ENCODE measurements around the gene PDS5B. TPM values are rescaled to one million over a fixed set of nuclear protein-coding genes. Genes with fewer than 3 reads are reported as not detected.

Gene PDS5B
- total and polyA plus RNA-seq, 8 donors, result 4.3 to 121 (median 24.7) TPM

- H3K4me1 ChIP-seq, result peaks cover 0 to 21% (median 9%) of the 10 kb centered on the region in 4 donors
Measured at GRCh38 chr13:32600890-32601289, 14.6 kb downstream of the PDS5B start.

GRCh38 chr13:32609428-32609827 is 23.2 kb downstream of the PDS5B start:
- no peak for TF ChIP-seq EP300 (IDR thresholded peaks at IDR 0.05)
- TF ChIP-seq POLR2A (IDR thresholded peaks at IDR 0.05), result no peak
- TF ChIP-seq CTCF (IDR thresholded peaks at IDR 0.05), result no peak
- no peak for TF ChIP-seq POLR2AphosphoS5 (IDR thresholded peaks at IDR 0.05)
- H3K4me3 ChIP-seq, result no peak overlapping the region
- intact Hi-C loops (cut with DNase I; ENCODE audit: low total_unique reads), result no loop called here
- no peaks in the 10 kb centered on the region for H3K27me3 ChIP-seq
- peaks cover 0 to 12% (median 4%) of the 10 kb centered on the region in 4 donors for H3K9me3 ChIP-seq
- 86 to 91% (median 88%) methylated on average over 1 of the region's 1 CpG for WGBS, 5 donors
- H3K36me3 ChIP-seq, result no peaks in the 10 kb centered on the region
- no peak for DNase-seq
- no peak overlapping the region for H3K27ac ChIP-seq
- peaks cover 0 to 5% (median 0%) of the 10 kb centered on the region in 4 donors for H3K4me1 ChIP-seq

More at GRCh38 chr13:32600890-32601289, 14.6 kb downstream of the PDS5B start:
- no peak overlapping the region for H3K27ac ChIP-seq
- no peak overlapping the region for H3K4me3 ChIP-seq
- WGBS, 5 donors, result 53 to 74% (median 62%) methylated on average over 2 of the region's 2 CpGs
- intact Hi-C loops (cut with DNase I; ENCODE audit: low total_unique reads), result no loop called here
- peaks cover 0 to 6% (median 0%) of the 10 kb centered on the region in 4 donors for H3K9me3 ChIP-seq
- TF ChIP-seq POLR2AphosphoS5 (IDR thresholded peaks at IDR 0.05), result no peak
- no peak for TF ChIP-seq EP300 (IDR thresholded peaks at IDR 0.05)
- TF ChIP-seq POLR2A (IDR thresholded peaks at IDR 0.05), result no peak
- TF ChIP-seq CTCF (IDR thresholded peaks at IDR 0.05), result no peak
- H3K27me3 ChIP-seq, result no peaks in the 10 kb centered on the region
- no peak for DNase-seq
- H3K36me3 ChIP-seq, result no peaks in the 10 kb centered on the region

GRCh38 chr13:32610538-32610937 is 24.3 kb downstream of the PDS5B start:
- DNase-seq, result no peak
- 94 to 98% (median 97%) methylated on average over 1 of the region's 1 CpG for WGBS, 5 donors
- TF ChIP-seq POLR2AphosphoS5 (IDR thresholded peaks at IDR 0.05) (no peak), CTCF (IDR thresholded peaks at IDR 0.05) (no peak), EP300 (IDR thresholded peaks at IDR 0.05) (no peak), POLR2A (IDR thresholded peaks at IDR 0.05) (no peak)
- intact Hi-C loops (cut with DNase I; ENCODE audit: low total_unique reads), result no loop called here
- H3K4me1 ChIP-seq, result peaks cover 0 to 5% (median 0%) of the 10 kb centered on the region in 4 donors
- H3K9me3 ChIP-seq, result peaks cover 0 to 12% (median 4%) of the 10 kb centered on the region in 4 donors
- no peaks in the 10 kb centered on the region for H3K36me3 ChIP-seq
- H3K27ac ChIP-seq, result no peak overlapping the region
- no peak overlapping the region for H3K4me3 ChIP-seq
- no peaks in the 10 kb centered on the region for H3K27me3 ChIP-seq

- WGBS, 5 donors, result 86 to 94% (median 93%) methylated on average over 1 of the region's 1 CpG
- no peak overlapping the region for H3K4me3 ChIP-seq
- H3K9me3 ChIP-seq, result peaks cover 0 to 12% (median 4%) of the 10 kb centered on the region in 4 donors
- no peaks in the 10 kb centered on the region for H3K36me3 ChIP-seq
- no peak for TF ChIP-seq EP300 (IDR thresholded peaks at IDR 0.05)
- TF ChIP-seq POLR2A (IDR thresholded peaks at IDR 0.05), result no peak
- no peak for TF ChIP-seq POLR2AphosphoS5 (IDR thresholded peaks at IDR 0.05)
- TF ChIP-seq CTCF (IDR thresholded peaks at IDR 0.05), result no peak
- peaks cover 0 to 5% (median 0%) of the 10 kb centered on the region in 4 donors for H3K4me1 ChIP-seq
- H3K27me3 ChIP-seq, result no peaks in the 10 kb centered on the region
- no peak for DNase-seq
- intact Hi-C loops (cut with DNase I; ENCODE audit: low total_unique reads), result no loop called here
- H3K27ac ChIP-seq, result no peak overlapping the region
Measured at GRCh38 chr13:32610977-32611376, 24.7 kb downstream of the PDS5B start.
